Smooth muscle cell (in vitro differentiated cells): ENCODE measurements around the gene SOX8. TPM values are rescaled to one million over a fixed set of nuclear protein-coding genes. Genes with fewer than 3 reads are reported as not detected.

Experiments used
- DNase-seq: peaks from one replicate; lab custom pipeline; 2025; ENCODE audit not compliant: unreplicated experiment; lab: John Stamatoyannopoulos, UW
- H2AFZ ChIP-seq: fragments of 200-600 bp; sonication (generic); 2 replicates; pipeline ENCODE4 v1.6.0; 2016; ENCODE audit warnings: antibody characterized with exemption, low read depth, mild to moderate bottlenecking
- H3F3A ChIP-seq: fragments of 200-600 bp; sonication (generic); 2 replicates; pipeline ENCODE4 v1.6.0; 2017; ENCODE audit warnings: antibody characterized with exemption, low read depth
- H3K27ac ChIP-seq: fragments of 200-600 bp; sonication (generic); 2 replicates; pipeline ENCODE4 v1.5.1; 2016; ENCODE audit warnings: low read depth, mild to moderate bottlenecking
- H3K27me3 ChIP-seq: fragments of 200-600 bp; sonication (generic); 2 replicates; pipeline ENCODE4 v1.6.1; 2016; ENCODE audit warnings: low read depth, mild to moderate bottlenecking
- H3K36me3 ChIP-seq: fragments of 200-600 bp; sonication (generic); 2 replicates; pipeline ENCODE4 v1.5.1; 2016; ENCODE audit warnings: low read depth
- H3K4me1 ChIP-seq: fragments of 200-600 bp; sonication (generic); 2 replicates; pipeline ENCODE4 v1.5.1; 2016; ENCODE audit warnings: low read depth
- H3K4me2 ChIP-seq: fragments of 200-600 bp; sonication (generic); 2 replicates; pipeline ENCODE4 v1.6.0; 2016; ENCODE audit warnings: mild to moderate bottlenecking
- H3K4me3 ChIP-seq: fragments of 200-600 bp; sonication (generic); 2 replicates; pipeline ENCODE4 v1.5.1; 2016; ENCODE audit warnings: mild to moderate bottlenecking
- H3K79me2 ChIP-seq: fragments of 200-600 bp; sonication (generic); 2 replicates; pipeline ENCODE4 v1.6.0; 2016; ENCODE audit warnings: low read depth, mild to moderate bottlenecking
- H3K9ac ChIP-seq: fragments of 200-600 bp; sonication (generic); 2 replicates; pipeline ENCODE4 v1.6.0; 2016; ENCODE audit warnings: low read depth
- H3K9me3 ChIP-seq: fragments of 200-600 bp; sonication (generic); replicated peaks from 2 replicates; pipeline ENCODE4 v1.5.1; 2016; ENCODE audit warnings: low read depth
- H4K20me1 ChIP-seq: fragments of 200-600 bp; sonication (generic); 2 replicates; pipeline ENCODE4 v1.6.0; 2016; ENCODE audit warnings: low read depth
- CTCF ChIP-seq: fragments of 200-600 bp; sonication (generic); IDR thresholded peaks from 2 replicates; pipeline ENCODE4 v1.5.1; 2017; ENCODE audit warnings: borderline replicate concordance, mild to moderate bottlenecking, antibody characterized with exemption; ENCODE audit not compliant: insufficient read depth, poor library complexity, severe bottlenecking
- WGBS: methylation state at CpG from one replicate; pipeline ENCODE4 v1.1.7; 2016; ENCODE audit warnings: low lambda C conversion rate; 5-methylcytosine and 5-hydroxymethylcytosine counted together
- polyA plus RNA-seq: library from polyadenylated mRNA; unstranded; fragments of >200 nt; fragmentation: Nextera tagmentation; extraction: Ambion mirVana; gene quantifications from 2 replicates; pipeline ENCODE4 v1.2.1, GENCODE V29; 2016
- total RNA-seq: library from RNA; depleted of rRNA; stranded (reverse); fragments of >200 nt; gene quantifications from 2 replicates; pipeline ENCODE4 v1.2.3, GENCODE V29; 2014

SOX8 gene
- total and polyA plus RNA-seq, 2 experiments from 2014 or later = 1.8 to 3.5 TPM

- peaks cover 6% of the 10 kb centered on the region for H3K4me1 ChIP-seq
- no peaks in the 10 kb centered on the region for H3K36me3 ChIP-seq
- H3K9me3 ChIP-seq = no peaks in the 10 kb centered on the region
- DNase-seq = no peak
- 78% methylated on average over 20 of the region's 20 CpGs for WGBS
- TF ChIP-seq CTCF = no peak
- H4K20me1 ChIP-seq = no peaks in the 10 kb centered on the region
- no peaks in the 10 kb centered on the region for H3K27me3 ChIP-seq
- no peaks in the 10 kb centered on the region for H3F3A ChIP-seq
- H3K4me2 ChIP-seq = no peak overlapping the region
- H3K27ac ChIP-seq = no peak overlapping the region
- no peak overlapping the region for H3K4me3 ChIP-seq
- H3K79me2 ChIP-seq = no peaks in the 10 kb centered on the region
- no peak overlapping the region for H2AFZ ChIP-seq
- no peak overlapping the region for H3K9ac ChIP-seq
Observed at GRCh38 chr16:1010251-1010650, 28.7 kb downstream of the SOX8 start.

- TF ChIP-seq CTCF = no peak
- Histone ChIP-seq H3K9me3 (no peaks in the 10 kb centered on the region), H3K27ac (no peak overlapping the region), H3K4me3 (no peak overlapping the region), H3F3A (no peaks in the 10 kb centered on the region), H3K4me1 (peaks cover 6% of the 10 kb centered on the region), H3K27me3 (no peaks in the 10 kb centered on the region), H3K4me2 (no peak overlapping the region), H3K79me2 (no peaks in the 10 kb centered on the region), H2AFZ (no peak overlapping the region), H3K36me3 (no peaks in the 10 kb centered on the region), H3K9ac (no peak overlapping the region), H4K20me1 (no peaks in the 10 kb centered on the region)
- WGBS = 94% methylated on average over 16 of the region's 16 CpGs
- no peak for DNase-seq
Observed at GRCh38 chr16:1010815-1011214, 29.2 kb downstream of the SOX8 start.

- no peak for TF ChIP-seq CTCF
- H3K4me2 ChIP-seq = no peak overlapping the region
- H3K27ac ChIP-seq = no peak overlapping the region
- H3F3A ChIP-seq = no peaks in the 10 kb centered on the region
- no peaks in the 10 kb centered on the region for H3K9me3 ChIP-seq
- H3K79me2 ChIP-seq = no peaks in the 10 kb centered on the region
- H3K4me1 ChIP-seq = peaks cover 6% of the 10 kb centered on the region
- H3K4me3 ChIP-seq = no peak overlapping the region
- H2AFZ ChIP-seq = no peak overlapping the region
- WGBS = 92% methylated on average over 36 of the region's 37 CpGs
- DNase-seq = no peak
- no peaks in the 10 kb centered on the region for H3K36me3 ChIP-seq
- no peaks in the 10 kb centered on the region for H4K20me1 ChIP-seq
- no peaks in the 10 kb centered on the region for H3K27me3 ChIP-seq
- no peak overlapping the region for H3K9ac ChIP-seq
Observed at GRCh38 chr16:1011316-1012082, 29.9 kb downstream of the SOX8 start.

GRCh38 chr16:1012135-1012534 is 30.6 kb downstream of the SOX8 start:
- Histone ChIP-seq H3K36me3 (no peaks in the 10 kb centered on the region), H3K9ac (no peak overlapping the region), H3F3A (no peaks in the 10 kb centered on the region), H3K79me2 (no peaks in the 10 kb centered on the region), H4K20me1 (no peaks in the 10 kb centered on the region), H3K27ac (no peak overlapping the region), H3K4me2 (no peak overlapping the region), H2AFZ (no peak overlapping the region), H3K9me3 (no peaks in the 10 kb centered on the region), H3K27me3 (no peaks in the 10 kb centered on the region), H3K4me3 (no peak overlapping the region), H3K4me1 (peaks cover 6% of the 10 kb centered on the region)
- no peak for DNase-seq
- 98% methylated on average over 19 of the region's 19 CpGs for WGBS
- no peak for TF ChIP-seq CTCF
